AG09309 (cell line): ENCODE results near the gene LIPA.

Experiments used
- DNase-seq: peaks from one replicate; pipeline ENCODE4 v3.0.0-alpha.2; 2010; ENCODE audit warnings: low read depth
- H3K4me3 ChIP-seq: 2 replicates; pipeline ENCODE4 v1.5.1; 2011; ENCODE audit warnings: mild to moderate bottlenecking, low read depth, low read length, moderate library complexity; ENCODE audit not compliant: control insufficient read depth
- CTCF ChIP-seq: IDR thresholded peaks from 2 replicates; pipeline ENCODE4 v1.5.1; 2011; ENCODE audit warnings: mild to moderate bottlenecking, low read depth, low read length, inconsistent platforms; ENCODE audit not compliant: insufficient read depth, control insufficient read depth; ENCODE audit errors: missing control alignments

LIPA gene

GRCh38 chr10:89251409-89252224 lies at the start of gene LIPA:
Gene LIPA (minus strand): TSS chr10:89251775. CDS start chr10:89247648, 4,127 bp downstream.
- no peak for TF ChIP-seq CTCF
- peak; percentile 94 for DNase-seq
- H3K4me3 ChIP-seq: peak within 1 kb of the TSS; percentile 79

DNA sequence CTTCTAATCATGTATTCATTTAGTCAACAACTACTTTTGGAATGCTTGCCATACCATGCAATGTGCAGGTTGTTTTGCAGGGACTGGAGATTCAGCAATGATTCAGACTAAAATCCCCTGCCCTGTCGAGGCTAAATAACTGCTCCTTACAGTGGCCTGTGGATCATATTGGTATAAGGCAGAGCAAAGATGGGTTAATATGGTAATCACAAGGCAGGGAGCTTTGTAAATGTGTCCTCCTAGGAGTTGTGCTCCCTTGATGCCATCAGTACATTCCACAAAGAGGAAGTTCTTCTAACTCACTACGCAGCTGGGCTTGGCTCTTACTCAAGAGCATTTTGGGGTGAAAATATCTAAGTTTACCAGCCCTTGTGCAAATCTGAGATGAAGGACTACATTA lies 49.7 kb upstream of the LIPA start:
- H3K4me3 ChIP-seq: no peak overlapping the region; the same call in 1 of the 2 replicates
- no peak for TF ChIP-seq CTCF
- no peak for DNase-seq

- no peak overlapping the region for H3K4me3 ChIP-seq
- no peak for TF ChIP-seq CTCF
- DNase-seq: no peak
These were observed 47.5 kb upstream of the LIPA start for GRCh38 chr10:89299031-89299430.

GRCh38 chr10:89297791-89298190 lies 46.2 kb upstream of the LIPA start:
- TF ChIP-seq CTCF: no peak
- no peak for DNase-seq
- H3K4me3 ChIP-seq: no peak overlapping the region

DNA sequence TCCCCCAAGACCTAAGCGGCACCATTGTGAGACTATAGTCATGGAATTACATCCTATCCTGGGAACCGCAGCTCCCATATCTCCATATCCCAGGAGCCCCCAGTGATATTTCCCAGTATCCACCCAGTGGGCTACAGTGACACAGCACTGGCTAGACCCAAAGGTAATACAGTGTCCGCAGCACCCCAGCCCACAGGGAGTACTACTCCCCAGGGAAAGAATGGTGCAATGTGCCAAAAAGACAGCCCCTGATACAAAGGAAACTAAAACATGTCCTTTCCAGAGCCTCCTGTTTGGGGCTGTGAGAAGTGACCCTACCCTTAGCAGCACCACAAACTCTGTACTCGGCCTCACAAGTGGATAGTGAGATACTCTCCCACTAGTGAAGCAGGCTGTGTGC lies 45.8 kb upstream of the LIPA start:
- no peak for TF ChIP-seq CTCF
- H3K4me3 ChIP-seq: no peak overlapping the region
- DNase-seq: no peak

DNA sequence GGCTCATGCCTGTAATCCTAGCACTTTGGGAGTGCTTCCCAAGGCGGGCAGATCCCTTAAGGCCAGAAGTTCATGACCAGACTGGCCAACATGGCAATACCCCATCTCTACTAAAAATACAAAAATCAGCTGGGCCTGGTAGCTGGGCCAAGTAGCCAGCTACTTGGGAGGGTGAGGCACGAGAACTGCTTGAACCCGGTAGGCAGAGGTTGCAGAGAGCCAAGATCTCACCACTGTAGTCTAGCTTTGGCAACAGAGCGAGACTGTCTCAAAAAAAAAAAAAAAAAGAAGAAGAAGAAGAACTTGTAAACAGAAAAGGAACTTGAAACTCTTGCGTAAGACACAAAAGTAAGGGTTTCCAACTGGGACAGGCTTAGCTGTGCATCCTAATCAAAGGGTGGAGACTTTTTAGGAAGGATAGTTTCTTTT lies 44.7 kb upstream of the LIPA start:
- DNase-seq: peak; percentile 52
- TF ChIP-seq CTCF: no peak
- H3K4me3 ChIP-seq: no peak overlapping the region
